Heart right ventricle (tissue), 16 donors: ENCODE results near the gene GSPT1. TPM values are rescaled to one million over a fixed set of nuclear protein-coding genes. Genes with fewer than 3 reads are reported as not detected.
A peak's percentile ranks its signal among the peaks of the same experiment; 100 is the strongest.
"Not testable (repeated sequence)": the region's sequence is repeated elsewhere in the genome, so short reads cannot be mapped to it uniquely, and the experiment has no call there.

ENCODE experiments used
- ATAC-seq, 8 donors: fragments of 200-7000 bp; cut with Tn5 transposase; one replicate each; pipeline ENCODE4 v1.9.1; 2020; ENCODE audit warnings: mild to moderate bottlenecking in 8 of 8, moderate library complexity in 8 of 8, moderate number of reproducible peaks in 1 of 8
- DNase-seq, 2 donors: peaks; one replicate each; pipeline ENCODE4 v3.0.0-alpha.2; 2020
- H3K27ac ChIP-seq, 10 donors: fragments of 200-600 bp; sonication (generic) in 2 of 10; one replicate each; pipeline versions ENCODE4 v1.5.0 to v1.8.0; 2020 to 2022; ENCODE audit warnings: mild to moderate bottlenecking in 3 of 10
- H3K27me3 ChIP-seq, 7 donors: fragments of 200-600 bp; one replicate each; pipeline ENCODE4 v1.8.0; 2021 to 2022; ENCODE audit warnings: mild to moderate bottlenecking in 2 of 7
- H3K36me3 ChIP-seq, 9 donors: fragments of 200-600 bp; sonication (generic) in 1 of 9; one replicate each; pipeline versions ENCODE4 v1.5.0 to v1.8.0; 2020 to 2022; ENCODE audit warnings: mild to moderate bottlenecking in 2 of 9
- H3K4me1 ChIP-seq, 9 donors: fragments of 200-600 bp; sonication (generic) in 1 of 9; one replicate each; pipeline versions ENCODE4 v1.5.0 to v1.8.0; 2020 to 2022; ENCODE audit warnings: mild to moderate bottlenecking in 4 of 9
- H3K4me3 ChIP-seq, 10 donors: fragments of 200-600 bp; sonication (generic) in 2 of 10; one replicate each; pipeline versions ENCODE4 v1.5.0 to v1.8.0; 2020 to 2022; ENCODE audit warnings: mild to moderate bottlenecking in 7 of 10, moderate library complexity in 2 of 10
- H3K9me3 ChIP-seq, 11 donors: fragments of 200-600 bp in 10 of 11; sonication (generic) in 2 of 11; one replicate each; pipeline versions ENCODE4 v1.5.0 to v1.8.0; 2013 to 2022; ENCODE audit warnings: mild to moderate bottlenecking in 2 of 11, control low read depth in 1 of 11, moderate library complexity in 1 of 11
- WGBS, 2 donors: extraction: QIAGEN DNeasy Blood & Tissue Kit; methylation state at CpG; one replicate each; pipeline ENCODE4 v1.1.7; 2013; ENCODE audit warnings: inconsistent platforms in 1 of 2; 5-methylcytosine and 5-hydroxymethylcytosine counted together
- intact Hi-C, 10 donors: fragments of 100-400 bp; cut with DNase I; formaldehyde crosslinking; loops; one replicate each; pipeline versions ENCODE4 v1.11.1 to v1.14.2; 2022
- long read RNA-seq, 3 donors: library from polyadenylated mRNA; unstranded; transcript quantifications; one replicate each; pipeline ENCODE4 v2.0.0, GENCODE V29; 2020 to 2021
- polyA plus RNA-seq, 2 donors: library from polyadenylated mRNA; stranded (reverse); fragments of 200-250 nt; gene quantifications; one replicate each; pipeline ENCODE4 v1.2.3, GENCODE V29; 2013
- total RNA-seq, 10 donors: library from RNA; stranded (reverse); fragmentation: NEBNext Ultra II Directional in 3 of 10; extraction: Animal tissue kit (Norgen Biotek cat#: 25700) in 3 of 10; gene quantifications; one replicate each; pipeline versions ENCODE4 v1.2.1 to v1.2.4, GENCODE V29; 2021 to 2023
- TF ChIP-seq, protein P1 (sequence below), 9 donors: fragments of 200-600 bp; sonication (generic) in 2 of 9; IDR thresholded peaks; one replicate each; pipeline versions ENCODE4 v1.5.0 to v1.8.0; 2021 to 2022; ENCODE audit warnings: antibody characterized with exemption in 9 of 9, mild to moderate bottlenecking in 5 of 9, moderate library complexity in 1 of 9
- donor health status: Arrhythmogenic right ventricular cardiomyopathy.
- donor health status: ischemic (EF 13 %, LVEDD 7.1; RV severe dilation, severe dysfunction).
- donor health status: healthy with polysubstance abuse.
- donor health status: DM: no; HTN: yes; CAD: no.
- donor health status: DM: no; HTN: no; CAD: no.
- donor health status: ischemic (EF 25% LVEDD 6.9; RV normal size, moderate dysfunction).
- donor health status: ischemic (EF 25% LVEDD 5.7; RV mildly dilated, moderate dysfunction).
- donor health status: healthy.
- donor health status: DM: yes; HTN: yes; CAD: no.
- donor health status: Ischemic cardiomyopathy.
- donor health status: ischemic (EF 35%, LVEDD 5.7; RV mildly dilated, moderate dysfunction).
- donor health status: nonischemic (EF 11% LVEDD 7.7; RV severe dilation, severe dysfunction).
- donor health status: DM: yes; HTN: yes; CAD: no.
- donor health status: PGD.
- donor health status: ischemic (EF 29% LVEDD 5.4; RV normal size, mild dysfunction).
- donor health status: nonischemic (EF 23%, LVEDD 6.1; RV moderate dilation, normal function).

Gene GSPT1
- total RNA-seq = 100 to 1,000 TPM in 3 of 10 donors, 10 to 100 TPM in 7; 85.5 to 117 (median 95.1) TPM
- 10 to 100 TPM; 17.0 to 54.2 TPM for polyA plus RNA-seq
- long read RNA-seq, donor 1, full-length matches to known transcripts = 90 of 157 reads
- long read RNA-seq, donor 1, partial matches to known transcripts = 59 of 157 reads
- long read RNA-seq, donor 1, other reads (novel, unspliced or antisense) = 8 of 157 reads
- long read RNA-seq, donor 2, full-length matches to known transcripts = 99 of 177 reads
- long read RNA-seq, donor 2, partial matches to known transcripts = 72 of 177 reads
- long read RNA-seq, donor 2, other reads (novel, unspliced or antisense) = 6 of 177 reads
- long read RNA-seq, donor 3, full-length matches to known transcripts = 8 of 47 reads
- long read RNA-seq, donor 3, partial matches to known transcripts = 10 of 47 reads
- long read RNA-seq, donor 3, other reads (novel, unspliced or antisense) = 29 of 47 reads

DNA sequence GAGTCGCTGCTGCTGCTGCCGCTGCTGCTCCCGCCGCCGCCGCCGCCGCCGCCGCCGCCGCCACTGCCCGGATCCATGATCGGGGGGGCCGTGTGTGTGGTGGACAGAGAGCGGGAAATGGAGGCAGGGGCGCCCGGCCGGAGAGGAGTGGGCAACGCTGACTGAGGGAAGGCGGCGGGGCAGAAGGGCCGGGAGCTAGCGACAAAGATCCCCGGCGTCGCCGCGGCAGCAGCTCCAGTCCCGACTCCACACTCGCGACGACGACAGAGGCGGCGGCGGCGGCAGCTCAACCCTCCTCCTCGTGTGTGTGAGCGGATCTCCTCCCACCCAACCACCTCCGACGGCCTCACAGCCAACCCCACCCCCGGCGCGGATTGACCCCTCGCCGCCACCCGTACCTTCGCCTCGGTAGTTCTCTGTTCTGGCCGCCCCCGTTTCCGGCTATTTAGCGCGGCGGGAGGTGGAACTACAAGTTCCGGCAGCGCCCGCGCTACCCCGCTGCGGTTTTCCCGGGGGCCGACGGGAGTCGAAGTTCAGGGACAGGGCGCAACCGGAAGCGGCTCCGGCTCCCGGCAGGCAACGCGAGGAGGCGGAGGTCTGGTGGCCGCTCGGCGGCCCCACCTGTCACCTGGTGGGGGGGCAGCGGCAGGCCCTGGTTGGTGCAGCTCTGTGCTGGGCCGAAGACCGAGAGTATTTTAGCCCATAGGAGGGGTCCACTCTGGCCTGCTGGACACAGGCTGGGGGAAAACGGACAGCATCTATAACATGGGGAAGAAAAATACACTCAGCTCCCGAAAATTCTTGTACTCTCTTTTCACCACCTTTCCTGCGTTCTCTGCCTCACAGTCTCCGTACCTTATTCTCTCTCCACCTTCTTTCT, at the start of gene GSPT1:
TSS of gene GSPT1 (minus strand) at position 313 of the 880 bp plus-strand sequence. CDS start at position 77, 236 bp downstream.
- peaks cover 0 to 5% (median 0%) of the 10 kb centered on the region in 7 donors for H3K27me3 ChIP-seq
- H3K27ac ChIP-seq = peak within 1 kb of the TSS; percentile 55 to 99 (median 95)
- intact Hi-C loops = loop anchor here in 3 of 10 donors (5.0 to 10.0 kb wide), 4 partner anchors 61 to 886 kb away; partner anchors contain the start of genes RSL1D1 (in 2 of the 3), CPPED1 (in 1 of the 3), SNX29 (in 1 of the 3) and ZC3H7A (in 1 of the 3)
- no peaks in the 10 kb centered on the region for H3K36me3 ChIP-seq
- H3K9me3 ChIP-seq = no peaks in the 10 kb centered on the region
- H3K4me3 ChIP-seq = peak within 1 kb of the TSS; percentile 66 to 92 (median 83)
- peaks cover 4 to 41% (median 33%) of the 10 kb centered on the region in 9 donors for H3K4me1 ChIP-seq
- peak; percentile 96 to 99 (median 98) for ATAC-seq
- TF ChIP-seq, protein P1, sequence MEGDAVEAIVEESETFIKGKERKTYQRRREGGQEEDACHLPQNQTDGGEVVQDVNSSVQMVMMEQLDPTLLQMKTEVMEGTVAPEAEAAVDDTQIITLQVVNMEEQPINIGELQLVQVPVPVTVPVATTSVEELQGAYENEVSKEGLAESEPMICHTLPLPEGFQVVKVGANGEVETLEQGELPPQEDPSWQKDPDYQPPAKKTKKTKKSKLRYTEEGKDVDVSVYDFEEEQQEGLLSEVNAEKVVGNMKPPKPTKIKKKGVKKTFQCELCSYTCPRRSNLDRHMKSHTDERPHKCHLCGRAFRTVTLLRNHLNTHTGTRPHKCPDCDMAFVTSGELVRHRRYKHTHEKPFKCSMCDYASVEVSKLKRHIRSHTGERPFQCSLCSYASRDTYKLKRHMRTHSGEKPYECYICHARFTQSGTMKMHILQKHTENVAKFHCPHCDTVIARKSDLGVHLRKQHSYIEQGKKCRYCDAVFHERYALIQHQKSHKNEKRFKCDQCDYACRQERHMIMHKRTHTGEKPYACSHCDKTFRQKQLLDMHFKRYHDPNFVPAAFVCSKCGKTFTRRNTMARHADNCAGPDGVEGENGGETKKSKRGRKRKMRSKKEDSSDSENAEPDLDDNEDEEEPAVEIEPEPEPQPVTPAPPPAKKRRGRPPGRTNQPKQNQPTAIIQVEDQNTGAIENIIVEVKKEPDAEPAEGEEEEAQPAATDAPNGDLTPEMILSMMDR (IDR thresholded peaks at IDR 0.05) = peak in 5 of 9 donors; percentile 17 to 35 (median 24)
- peak; percentile 99 to 100 for DNase-seq
- 1% methylated on average over 76 to 84 of the region's 84 CpGs for WGBS, 2 donors

DNA sequence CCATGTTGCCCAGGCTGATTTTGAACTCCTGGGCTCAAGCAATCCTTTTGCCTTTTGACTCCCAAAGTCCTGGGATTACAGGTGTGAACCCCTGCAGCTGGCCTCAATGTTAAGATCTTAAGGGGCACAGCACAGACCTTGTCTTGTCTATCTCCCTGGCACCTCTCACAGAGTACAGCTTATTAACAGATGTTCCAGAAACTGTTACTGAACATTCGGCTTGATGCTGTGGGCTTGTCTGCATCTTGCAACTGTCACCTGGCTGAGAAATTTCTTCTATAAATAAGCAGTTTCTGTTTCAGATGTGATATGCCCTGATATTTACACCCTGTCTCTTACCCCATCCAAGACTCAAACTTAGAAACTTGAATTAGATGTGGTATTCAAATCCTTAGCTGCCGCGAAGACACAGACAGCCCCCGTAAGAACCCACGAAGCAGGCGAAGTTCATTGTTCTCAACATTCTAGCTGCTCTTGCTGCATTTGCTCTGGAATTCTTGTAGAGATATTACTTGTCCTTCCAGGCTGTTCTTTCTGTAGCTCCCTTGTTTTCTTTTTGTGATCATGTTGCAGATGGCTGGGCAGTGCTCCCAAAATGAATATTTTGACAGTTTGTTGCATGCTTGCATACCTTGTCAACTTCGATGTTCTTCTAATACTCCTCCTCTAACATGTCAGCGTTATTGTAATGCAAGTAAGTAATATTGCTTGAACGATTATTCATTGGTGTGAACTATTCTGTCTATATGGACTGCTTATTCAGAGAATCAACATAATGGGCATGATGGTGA, 49.2 kb upstream of the GSPT1 start, which contains the start of gene TNFRSF17:
TSS of gene TNFRSF17 (plus strand) at position 450 of the 791 bp plus-strand sequence. CDS start at position 565, 115 bp downstream.
- Histone ChIP-seq H3K4me1 (no peaks in the 10 kb centered on the region), H3K27me3 (no peaks in the 10 kb centered on the region), H3K4me3 (no peak within 1 kb of the TSS), H3K27ac (no peak within 1 kb of the TSS), H3K9me3 (no peaks in the 10 kb centered on the region), H3K36me3 (no peaks in the 10 kb centered on the region)
- WGBS, 2 donors = 73 to 76% methylated on average over 9 of the region's 9 CpGs
- intact Hi-C loops = no loop called here
- ATAC-seq (no peak), DNase-seq (no peak)
- TF ChIP-seq, protein P1 (IDR thresholded peaks at IDR 0.05) = no peak

DNA sequence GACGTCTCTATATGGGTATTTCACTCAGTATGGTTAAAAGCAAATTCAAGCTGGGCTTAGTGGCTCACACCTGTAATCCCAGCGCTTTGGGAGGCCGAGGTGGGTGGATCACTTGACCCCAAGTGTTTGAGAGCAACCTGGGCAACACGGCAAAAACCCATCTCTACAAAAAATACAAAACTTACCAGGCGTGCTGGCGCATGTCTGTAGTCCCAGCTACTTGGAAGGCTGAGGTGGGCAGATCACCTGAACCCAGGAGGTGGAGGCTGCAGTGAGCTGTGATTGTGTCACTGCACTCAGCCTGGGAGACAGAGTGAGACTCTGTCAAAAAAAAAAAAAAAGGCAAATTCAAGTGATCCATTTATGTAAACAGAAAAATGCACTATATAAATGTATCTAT, 48.0 kb upstream of the GSPT1 start:
- DNase-seq = no peak
- no peaks in the 10 kb centered on the region for H3K27me3 ChIP-seq
- 88 to 93% methylated on average over 6 of the region's 6 CpGs for WGBS, 2 donors
- intact Hi-C loops = no loop called here
- no peak overlapping the region for H3K4me3 ChIP-seq
- no peaks in the 10 kb centered on the region for H3K4me1 ChIP-seq
- no peaks in the 10 kb centered on the region for H3K36me3 ChIP-seq
- ATAC-seq = no peak
- TF ChIP-seq, protein P1 (IDR thresholded peaks at IDR 0.05) = no peak
- no peaks in the 10 kb centered on the region for H3K9me3 ChIP-seq
- H3K27ac ChIP-seq = no peak overlapping the region

DNA sequence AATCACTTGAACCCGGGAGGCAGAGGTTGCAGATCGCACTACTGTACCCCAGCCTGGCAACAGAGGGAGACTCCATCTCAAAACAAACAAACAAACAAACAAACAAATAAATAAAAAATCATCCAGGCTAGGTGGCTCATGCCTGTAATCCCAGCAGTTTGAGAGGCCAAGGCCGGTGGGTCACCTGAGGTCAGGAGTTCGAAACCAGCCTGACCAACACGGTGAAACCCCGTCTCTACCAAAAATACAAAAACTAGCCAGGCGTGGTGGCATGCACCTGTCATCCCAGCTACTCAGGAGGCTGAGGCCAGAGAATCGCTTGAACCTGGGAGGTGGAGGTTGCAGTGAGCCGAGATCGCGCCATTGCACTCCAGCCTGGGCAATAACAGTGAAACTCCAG, 47.2 kb upstream of the GSPT1 start:
- H3K4me3 ChIP-seq, H3K9me3 ChIP-seq, H3K27ac ChIP-seq, H3K36me3 ChIP-seq, DNase-seq, ATAC-seq, H3K4me1 ChIP-seq, intact Hi-C loops, H3K27me3 ChIP-seq: not testable (repeated sequence)
- 95 to 96% methylated on average over 11 of the region's 11 CpGs for WGBS, 2 donors

DNA sequence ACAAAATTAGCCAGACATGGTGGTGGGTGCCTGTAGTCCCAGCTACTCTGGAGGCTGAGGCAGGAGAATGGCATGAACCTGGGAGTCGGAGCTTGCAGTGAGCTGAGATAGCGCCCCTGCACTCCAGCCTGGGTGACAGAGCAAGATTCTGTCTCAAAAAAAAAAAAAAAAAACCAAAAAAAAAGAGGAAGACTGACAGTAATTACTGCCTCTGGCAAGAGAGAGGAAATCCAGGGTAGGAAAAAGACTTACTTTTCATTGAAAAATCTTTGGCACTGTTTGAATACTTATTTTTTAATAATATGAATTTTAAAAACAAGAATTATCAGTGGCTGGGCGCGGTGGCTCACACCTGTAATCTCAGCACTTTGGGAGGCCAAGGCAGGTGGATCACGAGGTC, 46.7 kb upstream of the GSPT1 start:
- WGBS, 2 donors = 90 to 92% methylated on average over 5 of the region's 5 CpGs
- H3K9me3 ChIP-seq, H3K27me3 ChIP-seq, H3K27ac ChIP-seq, intact Hi-C loops, H3K36me3 ChIP-seq, DNase-seq, H3K4me1 ChIP-seq, ATAC-seq, H3K4me3 ChIP-seq: not testable (repeated sequence)
